Activated CD8-positive, alpha-beta memory T cell treated with anti-CD3 and anti-CD28 coated beads for 36 hours (primary cell): ENCODE results near the gene GPR39. TPM values are rescaled to one million over a fixed set of nuclear protein-coding genes. Genes with fewer than 3 reads are reported as not detected.
"Not testable (repeated sequence)": the region's sequence is repeated elsewhere in the genome, so short reads cannot be mapped to it uniquely, and the experiment has no call there.

Experiments
- CTCF ChIA-PET: fragments of 350-600 bp; sonication (Branson Sonifier 250); formaldehyde crosslinking; loops from one replicate; lab custom pipeline; 2021; ENCODE audit warnings: antibody characterized with exemption; lab: Charles Lee
- POLR2A ChIA-PET: fragments of 350-600 bp; sonication (Branson Sonifier 250); formaldehyde crosslinking; loops from one replicate; lab custom pipeline; 2021; ENCODE audit warnings: antibody characterized with exemption; lab: Charles Lee
- total RNA-seq, 2 experiments: library from RNA; stranded (reverse); gene quantifications; one replicate each; pipeline ENCODE4 v1.2.3, GENCODE V29; 2021

GPR39 gene
- not detected for total RNA-seq

DNA sequence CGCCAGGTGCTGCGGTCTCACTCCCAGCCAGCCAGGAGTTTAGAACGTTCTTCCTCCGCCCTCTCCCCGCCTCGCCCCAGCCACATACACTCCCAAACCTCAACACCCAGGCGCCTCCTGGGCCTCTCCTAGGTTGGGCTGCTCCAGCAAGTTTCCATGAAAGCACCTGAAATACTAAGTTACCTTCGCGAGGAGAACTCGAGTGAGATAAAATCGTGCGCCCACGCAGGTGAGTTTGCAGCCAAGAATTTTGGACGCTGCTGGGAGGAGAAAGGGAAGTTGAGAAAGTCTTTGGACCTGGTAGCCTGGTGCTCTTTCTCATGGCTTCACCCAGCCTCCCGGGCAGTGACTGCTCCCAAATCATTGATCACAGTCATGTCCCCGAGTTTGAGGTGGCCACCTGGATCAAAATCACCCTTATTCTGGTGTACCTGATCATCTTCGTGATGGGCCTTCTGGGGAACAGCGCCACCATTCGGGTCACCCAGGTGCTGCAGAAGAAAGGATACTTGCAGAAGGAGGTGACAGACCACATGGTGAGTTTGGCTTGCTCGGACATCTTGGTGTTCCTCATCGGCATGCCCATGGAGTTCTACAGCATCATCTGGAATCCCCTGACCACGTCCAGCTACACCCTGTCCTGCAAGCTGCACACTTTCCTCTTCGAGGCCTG, at the start of gene GPR39:
TSS of gene GPR39 (plus strand) at position 83 of the 673 bp plus-strand sequence.
- ChIA-PET CTCF (no interaction called here), POLR2A (no interaction called here)

DNA sequence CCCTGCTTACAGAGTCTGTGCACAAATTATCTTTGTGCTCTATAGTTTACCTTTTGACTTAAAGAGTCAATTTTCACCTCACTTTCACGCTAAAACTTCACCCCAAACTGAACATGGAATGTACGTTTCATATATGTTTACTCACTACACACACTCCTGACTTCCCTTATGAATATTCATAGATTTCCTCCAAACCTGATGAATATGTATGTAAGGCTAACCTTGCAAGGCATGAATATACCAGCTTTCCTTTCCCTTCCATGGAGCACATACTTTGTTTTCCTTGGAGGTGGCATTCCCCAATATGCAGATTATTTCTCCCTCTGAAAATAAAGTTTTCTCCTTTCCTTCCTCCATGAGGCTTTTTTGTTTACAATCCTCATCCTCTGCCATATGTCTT, 48.4 kb upstream of the GPR39 start:
- ChIA-PET CTCF (no interaction called here), POLR2A (no interaction called here)

- POLR2A ChIA-PET: no interaction called here
- CTCF ChIA-PET: no interaction called here
Observed at GRCh38 chr2:132372276-132372675, 44.3 kb upstream of the GPR39 start.

- POLR2A ChIA-PET: no interaction called here
Observed at GRCh38 chr2:132373391-132374135, 43.0 kb upstream of the GPR39 start.

DNA sequence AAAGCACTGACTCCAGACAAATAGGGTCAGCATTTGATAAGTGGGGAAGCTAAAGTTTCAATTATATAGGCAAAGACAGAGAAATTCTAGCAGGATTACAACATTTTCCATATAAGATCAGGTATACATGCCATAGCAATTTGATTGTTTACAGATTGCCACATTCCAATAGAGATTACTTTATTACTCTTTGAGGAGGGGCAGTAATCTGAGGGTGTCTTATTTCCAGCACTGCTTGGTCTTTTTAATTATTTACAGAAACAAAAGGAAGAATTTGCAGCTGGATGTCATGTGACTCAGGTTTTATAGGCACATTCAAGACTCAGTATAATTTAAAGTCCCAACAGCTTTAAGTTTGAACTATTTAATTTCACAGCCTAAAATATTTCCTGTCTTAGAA, 42.5 kb upstream of the GPR39 start:
- ChIA-PET CTCF (no interaction called here), POLR2A (no interaction called here)

More at GRCh38 chr2:132373391-132374135, 43.0 kb upstream of the GPR39 start:
- CTCF ChIA-PET: no interaction called here

- POLR2A ChIA-PET: no interaction called here
- CTCF ChIA-PET: no interaction called here
Observed at GRCh38 chr2:132374551-132374950, 42.1 kb upstream of the GPR39 start.

DNA sequence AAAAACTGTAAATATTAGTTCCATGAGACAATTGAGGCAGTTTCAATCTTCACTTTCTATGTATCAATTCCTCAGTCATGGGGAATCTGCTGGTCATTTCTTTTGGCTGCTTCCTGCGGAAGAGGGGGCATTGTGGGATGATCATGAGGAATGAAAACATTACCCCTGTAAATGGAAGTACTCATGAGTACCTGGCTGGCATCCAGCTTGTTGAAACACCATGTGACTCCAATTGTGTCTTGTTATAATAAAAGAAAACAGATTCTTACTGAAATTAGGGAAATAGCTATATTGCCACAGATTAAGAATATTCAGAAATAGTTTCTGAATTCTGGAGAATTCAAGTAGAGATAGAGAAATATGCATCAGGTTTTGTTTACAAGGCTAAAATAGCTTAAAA, 41.6 kb upstream of the GPR39 start:
- CTCF ChIA-PET: no interaction called here

GRCh38 chr2:132381376-132381775, 35.2 kb upstream of the GPR39 start:
- ChIA-PET CTCF (no interaction called here), POLR2A (no interaction called here)

More for the DNA sequence above, 41.6 kb upstream of the GPR39 start:
- POLR2A ChIA-PET: no interaction called here

DNA sequence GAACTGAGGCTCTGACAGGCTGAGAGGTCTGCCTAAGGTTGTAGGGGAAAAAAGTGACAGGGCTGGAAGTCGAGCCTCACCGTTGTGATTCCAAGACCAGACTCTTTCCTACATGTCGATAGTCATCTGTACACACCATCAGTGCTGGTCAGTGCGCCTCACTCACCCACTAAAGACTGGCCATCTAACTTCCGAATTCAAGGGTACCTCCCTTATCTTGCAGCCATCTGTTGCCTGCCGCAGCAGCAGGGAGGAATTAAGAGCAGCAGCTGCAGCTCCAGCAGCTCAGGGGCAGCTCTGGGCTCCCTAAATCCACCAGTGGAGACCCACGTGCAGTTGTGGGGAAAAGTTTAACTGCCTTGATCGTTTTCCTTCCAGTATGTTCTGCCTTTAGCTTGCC, 32.6 kb upstream of the GPR39 start:
- ChIA-PET CTCF (no interaction called here), POLR2A (no interaction called here)

GRCh38 chr2:132384491-132385151, 32.0 kb upstream of the GPR39 start:
- CTCF ChIA-PET: no interaction called here
- POLR2A ChIA-PET: no interaction called here

DNA sequence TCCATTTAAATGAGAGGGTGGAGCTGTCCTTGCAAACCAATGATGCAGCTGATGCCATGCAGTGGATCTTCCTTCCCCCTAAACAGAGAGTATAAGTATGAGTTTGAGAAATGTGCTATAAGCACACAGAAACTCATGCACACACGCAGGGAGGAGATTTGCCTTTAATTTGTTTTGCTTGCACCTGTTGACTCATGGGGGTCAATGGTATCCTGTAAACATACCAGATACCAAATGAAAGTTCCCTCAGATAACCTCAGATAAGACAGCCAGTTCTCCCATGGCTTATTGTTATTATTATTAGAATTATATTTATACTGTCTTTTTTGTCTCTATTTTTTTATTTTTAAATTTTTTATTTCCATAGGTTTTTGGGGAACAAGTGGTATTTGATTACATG, 29.5 kb upstream of the GPR39 start:
- POLR2A ChIA-PET: no interaction called here
- CTCF ChIA-PET: no interaction called here

- CTCF ChIA-PET: no interaction called here
- POLR2A ChIA-PET: no interaction called here
Observed at GRCh38 chr2:132390076-132390475, 26.5 kb upstream of the GPR39 start.

DNA sequence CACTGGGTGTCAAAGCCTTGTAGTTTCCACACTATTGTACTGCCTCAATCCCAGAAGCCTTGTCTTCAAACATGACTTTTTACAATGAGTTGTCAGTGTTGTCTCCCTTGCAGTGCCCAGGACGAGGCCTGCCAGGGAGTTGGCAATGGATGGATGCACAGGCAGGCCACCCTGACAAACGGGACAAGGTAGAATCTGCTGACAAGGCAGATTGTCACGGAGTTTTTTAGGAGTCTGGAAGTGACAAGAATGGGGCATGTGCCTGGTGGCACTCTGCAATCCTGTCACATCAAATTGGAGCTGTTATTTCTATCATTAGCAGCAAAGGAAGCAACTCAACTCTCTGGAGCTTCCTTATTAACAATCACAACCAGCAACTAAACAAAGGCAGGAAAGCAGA, 25.2 kb upstream of the GPR39 start:
- ChIA-PET POLR2A (no interaction called here), CTCF (no interaction called here)

DNA sequence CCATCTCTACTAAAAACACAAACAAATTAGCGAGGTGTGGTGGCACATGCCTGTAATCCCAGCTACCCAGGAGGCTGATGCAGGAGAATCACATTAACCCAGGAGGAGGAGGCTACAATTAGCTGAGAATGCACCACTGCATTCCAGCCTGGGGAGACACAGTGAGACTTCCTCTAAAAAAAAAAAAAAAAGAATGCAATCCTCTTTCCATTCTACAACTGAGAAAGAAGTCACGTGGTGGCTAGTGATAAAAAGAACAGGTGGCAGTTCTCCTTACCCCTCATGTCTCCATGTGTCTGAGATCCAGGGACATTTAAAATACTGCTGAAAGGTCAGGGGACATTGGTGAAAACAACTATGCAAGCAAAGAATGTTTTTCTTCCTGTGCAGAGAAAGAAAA, 24.4 kb upstream of the GPR39 start:
- CTCF ChIA-PET: no interaction called here
- POLR2A ChIA-PET: no interaction called here

DNA sequence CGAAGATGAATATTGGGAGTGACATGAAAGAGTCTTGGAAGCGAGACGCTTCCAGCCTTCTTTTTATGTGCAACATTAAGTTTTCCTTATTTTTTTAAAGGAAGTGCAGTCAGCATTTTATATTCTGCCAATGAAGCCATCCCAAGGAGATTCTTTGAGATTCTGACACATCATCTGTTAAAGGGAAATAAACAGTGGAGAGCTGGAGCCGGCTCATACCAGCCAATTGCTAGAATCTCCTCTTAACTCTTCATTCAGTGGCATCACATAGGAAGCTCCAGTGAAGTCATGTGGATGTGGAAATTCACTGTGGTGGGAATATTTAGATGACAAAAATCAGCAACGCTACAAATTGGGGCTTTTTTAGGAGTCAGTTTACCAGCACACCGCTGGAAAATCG, 23.7 kb upstream of the GPR39 start:
- POLR2A ChIA-PET: no interaction called here
- CTCF ChIA-PET: no interaction called here

DNA sequence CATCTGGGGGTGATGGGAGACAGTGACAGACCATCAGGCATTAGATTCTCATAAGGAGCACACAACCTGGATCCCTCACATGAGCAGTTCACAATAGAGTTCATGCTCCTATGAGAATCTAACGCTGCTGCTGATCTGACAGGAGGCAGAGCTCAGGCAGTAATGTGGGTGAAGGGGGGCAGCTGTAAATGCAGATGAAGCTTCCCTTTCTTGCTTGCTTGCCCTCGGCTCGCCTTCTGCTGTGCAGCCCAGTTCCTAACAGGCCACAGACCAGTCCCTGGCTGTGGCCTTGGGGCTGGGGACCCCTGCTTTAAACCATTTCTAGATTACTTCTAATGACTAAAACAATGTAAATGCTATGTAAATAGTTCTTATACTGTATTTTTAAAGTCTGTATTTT, 19.6 kb upstream of the GPR39 start:
- CTCF ChIA-PET, POLR2A ChIA-PET: not testable (repeated sequence)

- POLR2A ChIA-PET: no interaction called here
- CTCF ChIA-PET: no interaction called here
Observed at GRCh38 chr2:132400169-132400900, 16.3 kb upstream of the GPR39 start.

DNA sequence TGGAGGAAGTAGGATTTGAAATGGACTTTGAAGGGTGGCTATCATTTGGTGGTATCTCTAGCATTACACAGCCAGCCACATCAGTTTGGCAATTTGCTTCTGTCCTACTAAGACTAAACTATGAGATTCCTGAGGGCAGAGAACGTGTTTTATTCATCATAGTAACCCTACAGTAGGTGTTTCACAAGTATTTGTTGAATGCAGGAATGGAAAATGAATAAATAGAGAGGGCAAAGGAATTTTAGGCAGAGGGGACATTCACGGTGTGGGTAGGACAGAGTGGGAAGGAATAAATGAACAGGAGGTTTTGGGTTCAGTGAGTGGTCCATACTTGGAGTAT, 15.7 kb upstream of the GPR39 start:
- ChIA-PET CTCF (no interaction called here), POLR2A (no interaction called here)

DNA sequence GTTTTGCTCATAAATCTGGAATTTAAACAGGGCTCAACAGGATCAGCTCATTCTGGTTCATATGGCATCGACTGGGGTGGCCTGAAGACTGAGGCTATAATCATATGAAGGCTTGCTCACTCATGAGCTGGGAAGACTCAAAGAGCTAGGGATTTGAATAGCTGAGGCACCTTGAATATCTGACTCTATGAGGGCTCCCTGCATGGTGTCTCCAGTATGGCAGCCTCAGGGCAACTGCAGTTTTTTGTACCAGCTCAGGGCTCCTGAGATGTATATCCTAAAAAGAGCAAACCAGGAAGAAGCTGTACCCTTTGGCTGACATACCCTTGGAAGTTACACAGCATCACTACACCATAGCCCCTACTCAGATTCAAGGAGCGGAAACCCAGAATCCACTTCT, 15.3 kb upstream of the GPR39 start:
- ChIA-PET POLR2A (no interaction called here), CTCF (no interaction called here)

GRCh38 chr2:132403146-132403545, 13.5 kb upstream of the GPR39 start:
- POLR2A ChIA-PET: no interaction called here

More at GRCh38 chr2:132403146-132403545, 13.5 kb upstream of the GPR39 start:
- CTCF ChIA-PET: no interaction called here
